Fibroblast of villous mesenchyme (primary cell): ENCODE measurements around the gene KDF1. TPM values are rescaled to one million over a fixed set of nuclear protein-coding genes. Genes with fewer than 3 reads are reported as not detected.
"Not testable (repeated sequence)": the region's sequence is repeated elsewhere in the genome, so short reads cannot be mapped to it uniquely, and the experiment has no call there.

Experiments
- DNase-seq: peaks from one replicate; pipeline ENCODE4 v3.0.0-alpha.2; 2010; ENCODE audit warnings: low read depth
- H3K4me3 ChIP-seq: 2 replicates; pipeline ENCODE4 v1.5.1; 2011; ENCODE audit warnings: low read depth, mild to moderate bottlenecking, low read length
- CTCF ChIP-seq: IDR thresholded peaks from 2 replicates; pipeline ENCODE4 v1.5.1; 2012; ENCODE audit warnings: low read depth, mild to moderate bottlenecking, low read length; ENCODE audit not compliant: insufficient read depth
- total RNA-seq: library from RNA; depleted of rRNA; stranded (reverse); fragments of >200 nt; gene quantifications from 2 replicates; pipeline ENCODE4 v1.2.3, GENCODE V29; 2012

Gene KDF1
- total RNA-seq, 1 donor: not detected

DNA sequence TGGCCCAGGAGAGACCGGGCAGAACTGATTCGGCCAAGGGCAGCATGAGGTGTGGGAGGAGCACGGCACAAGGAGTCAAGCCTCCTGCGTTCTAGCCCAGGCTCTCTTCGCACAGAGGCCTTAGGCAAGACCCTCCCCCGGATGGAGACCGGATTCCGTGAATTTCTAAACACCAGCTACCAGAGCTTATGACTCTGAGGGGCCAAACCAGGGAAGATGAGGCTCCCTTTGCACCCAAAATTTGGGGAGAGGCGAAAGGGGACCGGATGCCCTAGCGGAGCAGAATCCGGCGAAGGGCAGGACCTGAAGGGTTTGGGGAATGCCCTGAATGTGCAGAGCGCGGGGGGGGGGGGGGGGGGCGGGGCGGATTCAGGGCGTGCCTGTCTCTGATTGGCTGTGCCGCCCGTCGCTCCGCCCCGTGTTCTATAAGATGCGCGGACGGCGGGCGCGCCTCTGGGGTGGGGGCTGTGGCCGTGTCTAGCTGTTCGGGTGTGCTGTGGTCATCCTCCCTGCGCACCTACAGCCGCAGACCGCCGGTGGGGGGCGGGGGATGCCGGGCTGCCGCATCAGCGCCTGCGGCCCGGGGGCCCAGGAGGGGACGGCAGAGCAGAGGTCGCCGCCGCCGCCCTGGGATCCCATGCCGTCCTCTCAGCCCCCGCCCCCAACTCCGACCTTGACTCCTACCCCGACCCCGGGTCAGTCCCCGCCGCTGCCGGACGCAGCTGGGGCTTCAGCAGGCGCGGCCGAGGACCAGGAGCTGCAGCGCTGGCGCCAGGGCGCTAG is 33.2 kb upstream of the KDF1 start, which contains the start of gene TRNP1:
Gene TRNP1, plus strand, starts transcription at position 456 of the 783 bp plus-strand sequence. Its CDS starts 95 bp downstream, at position 551.
- no peak for TF ChIP-seq CTCF
- H3K4me3 ChIP-seq: peak within 1 kb of the TSS; percentile 79
- DNase-seq: peak; percentile 85

GRCh38 chr1:26991310-26992116 is 31.2 kb upstream of the KDF1 start:
- peak; percentile 48 for DNase-seq

DNA sequence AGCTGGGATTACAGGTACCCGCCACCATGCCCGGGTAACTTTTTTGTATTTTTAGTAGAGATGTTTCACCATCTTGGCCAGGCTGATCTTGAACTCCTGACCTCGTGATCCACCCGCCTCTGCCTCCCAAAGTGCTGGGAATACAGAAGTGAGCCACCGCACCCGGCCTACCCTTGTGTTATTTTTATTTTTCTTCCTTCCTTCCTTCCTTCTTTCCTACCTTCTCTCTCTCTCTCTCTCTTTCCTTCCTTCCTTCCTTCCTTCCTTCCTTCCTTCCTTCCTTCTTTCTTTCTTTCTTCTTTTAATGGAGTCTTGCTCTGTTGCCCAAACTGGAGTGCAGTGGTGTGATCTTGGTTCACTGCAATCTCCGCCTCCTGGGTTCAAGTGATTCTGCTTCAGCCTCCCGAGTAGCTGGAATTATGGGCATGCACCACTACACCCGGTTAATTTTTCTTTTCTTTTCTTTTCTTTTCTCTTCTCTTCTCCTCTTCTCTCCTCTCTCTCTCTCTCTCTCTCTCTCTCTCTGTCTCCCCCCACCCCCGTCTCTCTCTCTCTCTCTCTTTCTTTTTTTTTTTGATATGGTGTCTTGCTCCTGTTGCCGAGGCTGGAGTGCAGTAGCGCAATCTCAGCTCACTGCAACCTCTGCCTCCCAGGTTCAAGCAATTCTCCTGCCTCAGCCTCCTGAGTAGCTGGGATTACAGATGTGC is 29.3 kb upstream of the KDF1 start:
- DNase-seq, H3K4me3 ChIP-seq: not testable (repeated sequence)

More at GRCh38 chr1:26991310-26992116, 31.2 kb upstream of the KDF1 start:
- no peak overlapping the region for H3K4me3 ChIP-seq
- TF ChIP-seq CTCF: no peak

DNA sequence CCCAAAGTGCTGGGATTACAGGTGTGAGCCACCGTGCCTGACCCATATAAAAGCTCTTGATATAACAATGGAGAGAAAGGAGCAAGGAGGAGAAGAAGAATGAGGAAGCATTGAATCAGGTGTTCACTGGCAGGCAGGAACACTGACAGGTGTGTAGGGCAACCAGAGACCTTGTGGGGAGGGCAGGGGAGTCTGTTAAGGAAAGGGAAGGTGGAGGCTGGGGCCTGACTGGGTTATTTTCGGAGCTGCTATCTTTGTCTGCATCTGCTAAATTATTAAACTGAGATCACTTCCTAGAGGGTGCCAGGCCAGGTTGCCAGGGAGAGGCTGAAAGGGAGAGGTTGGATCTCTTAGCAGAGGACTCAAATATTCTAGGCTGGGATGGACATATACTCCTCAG is 26.4 kb upstream of the KDF1 start:
- no peak for DNase-seq
- no peak for TF ChIP-seq CTCF
- H3K4me3 ChIP-seq: no peak overlapping the region

DNA sequence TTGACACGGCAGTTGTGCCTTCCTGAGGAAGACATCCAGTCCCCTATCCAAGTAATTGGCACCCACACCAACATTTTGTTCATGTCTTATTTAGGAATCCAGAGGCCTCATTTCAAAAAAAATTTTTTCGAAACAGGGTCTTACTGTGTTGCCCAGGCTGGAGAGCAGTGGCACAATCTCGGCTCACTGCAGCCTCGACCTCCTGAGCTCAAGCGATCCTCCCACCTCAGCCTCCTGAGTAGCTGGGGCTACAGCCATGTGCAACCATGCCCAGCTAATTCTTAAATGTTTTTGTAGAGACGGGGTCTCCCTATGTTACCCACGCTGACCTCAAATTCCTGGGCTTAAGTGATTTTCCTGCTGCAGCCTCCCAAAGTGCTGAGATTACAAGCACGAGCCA is 24.0 kb upstream of the KDF1 start:
- TF ChIP-seq CTCF: no peak
- no peak overlapping the region for H3K4me3 ChIP-seq
- no peak for DNase-seq

- TF ChIP-seq CTCF: no peak
- DNase-seq: no peak
- no peak overlapping the region for H3K4me3 ChIP-seq
Measured at GRCh38 chr1:26983863-26984262, 23.6 kb upstream of the KDF1 start.
